Measurements from ENCODE around the gene GPR26. TPM values are rescaled to one million over a fixed set of nuclear protein-coding genes. Genes with fewer than 3 reads are reported as not detected.

The GPR26 gene
- total and polyA plus RNA-seq, 2 of the 4 experiments (the other 2 are of a cell fraction), result not detected

- ATAC-seq (ENCODE audit: low read depth) (no peak), DNase-seq (no peak)
- Histone ChIP-seq H3K27me3 (ENCODE audit: control insufficient read depth, insufficient read depth, low read length) (no peaks in the 10 kb centered on the region), H3K4me3 (ENCODE audit: insufficient read depth, low read depth, low read length) (no peak overlapping the region), H3K4me1 (ENCODE audit: control insufficient read depth, insufficient read depth, low read length) (no peaks in the 10 kb centered on the region), H3K23ac (ENCODE audit: low read depth, low read length) (no peak overlapping the region), H4K91ac (ENCODE audit: insufficient read depth, low read depth, low read length) (no peak overlapping the region), H3K4me2 (ENCODE audit: low read depth, low read length) (no peak overlapping the region), H2AFZ (replicated peaks; ENCODE audit: low read length, poor library complexity) (no peak overlapping the region), H2AK9ac (replicated peaks; ENCODE audit: low read depth, low read length, poor library complexity) (no peak overlapping the region), H4K8ac (ENCODE audit: low read depth in 2 of 2, low read length in 2 of 2) (no peak overlapping the region), H3K79me1 (ENCODE audit: low read depth in 1 of 2, low read length in 2 of 2) (no peaks in the 10 kb centered on the region), H3K14ac (replicated peaks; ENCODE audit: low read depth, low read length) (no peak overlapping the region), H2AK5ac (ENCODE audit: low read depth, low read length) (no peak overlapping the region), H3K9ac (ENCODE audit: low read depth, low read length) (no peak overlapping the region), H2BK20ac (ENCODE audit: low read depth, low read length) (no peak overlapping the region), H4K20me1 (ENCODE audit: insufficient read depth, low read length) (no peaks in the 10 kb centered on the region), H3K9me1 (ENCODE audit: insufficient read depth, low read length) (no peaks in the 10 kb centered on the region), H2BK120ac (ENCODE audit: low read depth, low read length) (no peak overlapping the region), H2BK5ac (ENCODE audit: low read depth, low read length, poor library complexity, severe bottlenecking) (no peak overlapping the region), H3K18ac (ENCODE audit: low read depth, low read length) (no peak overlapping the region), H3K56ac (ENCODE audit: extremely low read depth, insufficient read depth, low read length) (no peak overlapping the region), H3K9me3 (ENCODE audit: control insufficient read depth, insufficient read depth, low read length) (peaks cover 35% of the 10 kb centered on the region), H3K36me3 (ENCODE audit: control insufficient read depth, insufficient read depth, low read length) (no peaks in the 10 kb centered on the region), H4K5ac (ENCODE audit: low read depth, low read length) (no peak overlapping the region), H3K27ac (ENCODE audit: insufficient read depth, low read length) (no peak overlapping the region), H2BK15ac (ENCODE audit: low read depth, low read length) (no peak overlapping the region), H3K4ac (ENCODE audit: low read depth, low read length) (no peak overlapping the region)
- dilution Hi-C loops (cut with HindIII; ENCODE audit: low sequenced_read_pairs, unreplicated experiment), result no loop called here
- BruUV-seq (replicated peaks), result no TSS peak
- no CpG with 5 or more reads among the region's 4 CpGs for WGBS, 2 experiments (ENCODE audit: extremely low coverage in 2 of 2, insufficient read length in 1 of 2)
- in situ Hi-C loops (cut with MboI; ENCODE audit: low sequenced_read_pairs), result no loop called here
- intact Hi-C loops (cut with micrococcal nuclease), result no loop called here
- ChIA-PET POLR2A (ENCODE audit: unreplicated experiment) (no interaction called here), CTCF (no interaction called here)
- TF ChIP-seq MAFK (IDR thresholded peaks at IDR 0.05; ENCODE audit: low read depth, low read length) (no peak), RCOR1 (IDR thresholded peaks at IDR 0.05; ENCODE audit: insufficient replicate concordance, low read length) (no peak), USF2 (IDR thresholded peaks at IDR 0.05; ENCODE audit: low read depth, low read length) (no peak), MAZ (IDR thresholded peaks at IDR 0.05; ENCODE audit: borderline replicate concordance, low read depth, low read length) (no peak), MXI1 (IDR thresholded peaks at IDR 0.05; ENCODE audit: borderline replicate concordance, low read depth, low read length) (no peak), SMC3 (IDR thresholded peaks at IDR 0.05; ENCODE audit: low read depth, low read length) (no peak), BHLHE40 (IDR thresholded peaks at IDR 0.05; ENCODE audit: low read depth, low read length) (no peak), NFE2L2 (IDR thresholded peaks at IDR 0.05; ENCODE audit: low read depth, low read length) (no peak), FOS (IDR thresholded peaks at IDR 0.05; ENCODE audit: low read depth, low read length) (no peak), CHD1 (IDR thresholded peaks at IDR 0.05; ENCODE audit: low read depth, low read length) (no peak), CEBPB (IDR thresholded peaks at IDR 0.05; ENCODE audit: low read depth, low read length) (no peak), RAD21 (IDR thresholded peaks at IDR 0.05; ENCODE audit: low read length) (no peak), POLR2A (IDR thresholded peaks at IDR 0.05; ENCODE audit: low read depth, low read length) (no peak), RFX5 (IDR thresholded peaks at IDR 0.05; ENCODE audit: low read depth, low read length) (no peak), CTCF (conservative IDR thresholded peaks at IDR 0.05; ENCODE audit: low read depth, low read length) (no peak)
- TF ChIP-seq, protein P1, sequence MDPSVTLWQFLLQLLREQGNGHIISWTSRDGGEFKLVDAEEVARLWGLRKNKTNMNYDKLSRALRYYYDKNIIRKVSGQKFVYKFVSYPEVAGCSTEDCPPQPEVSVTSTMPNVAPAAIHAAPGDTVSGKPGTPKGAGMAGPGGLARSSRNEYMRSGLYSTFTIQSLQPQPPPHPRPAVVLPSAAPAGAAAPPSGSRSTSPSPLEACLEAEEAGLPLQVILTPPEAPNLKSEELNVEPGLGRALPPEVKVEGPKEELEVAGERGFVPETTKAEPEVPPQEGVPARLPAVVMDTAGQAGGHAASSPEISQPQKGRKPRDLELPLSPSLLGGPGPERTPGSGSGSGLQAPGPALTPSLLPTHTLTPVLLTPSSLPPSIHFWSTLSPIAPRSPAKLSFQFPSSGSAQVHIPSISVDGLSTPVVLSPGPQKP (IDR thresholded peaks at IDR 0.05; ENCODE audit: borderline replicate concordance, low read depth, low read length), result no peak
These were observed 9.7 kb downstream of the GPR26 start for GRCh38 chr10:123675811-123676210.

Data from IMR-90 (cell line).